ENCODE measurements around the gene PNMT.

The PNMT gene

GRCh38 chr17:39672522-39673334 is 4.5 kb downstream of the PNMT start:
- no peak for DNase-seq

- DNase-seq: no peak
Observed at GRCh38 chr17:39673335-39674081, 5.3 kb downstream of the PNMT start.

GRCh38 chr17:39674179-39674578 is 5.9 kb downstream of the PNMT start:
- DNase-seq: no peak

GRCh38 chr17:39674702-39675389 is 6.6 kb downstream of the PNMT start:
- DNase-seq: no peak

- no peak for DNase-seq
Observed at GRCh38 chr17:39675390-39676082, 7.3 kb downstream of the PNMT start.

- DNase-seq: no peak
Observed at GRCh38 chr17:39676198-39676819, 8.1 kb downstream of the PNMT start.

- DNase-seq: no peak
Observed at GRCh38 chr17:39677072-39677471, 8.8 kb downstream of the PNMT start.

GRCh38 chr17:39677542-39678339 is 9.5 kb downstream of the PNMT start:
- DNase-seq: no peak

- DNase-seq: no peak
Observed at GRCh38 chr17:39678340-39679116, 10.3 kb downstream of the PNMT start.

GRCh38 chr17:39679521-39680192 is 11.4 kb downstream of the PNMT start:
- DNase-seq: no peak

GRCh38 chr17:39683295-39683939 is 15.2 kb downstream of the PNMT start:
- DNase-seq: no peak

GRCh38 chr17:39684369-39685192 is 16.3 kb downstream of the PNMT start:
- no peak for DNase-seq

GRCh38 chr17:39687101-39687545 is 18.9 kb downstream of the PNMT start:
- no peak for DNase-seq

- DNase-seq: no peak
Observed at GRCh38 chr17:39687546-39688474, 19.6 kb downstream of the PNMT start, which contains the start of gene PGAP3. Gene PGAP3, minus strand, starts transcription at chr17:39688057. Its CDS starts 43 bp downstream, at chr17:39688014.

GRCh38 chr17:39688475-39688835 is 20.2 kb downstream of the PNMT start:
- no peak for DNase-seq

GRCh38 chr17:39688945-39689344 is 20.7 kb downstream of the PNMT start:
- DNase-seq: no peak

GRCh38 chr17:39694593-39694992 is 26.3 kb downstream of the PNMT start:
- DNase-seq: no peak

GRCh38 chr17:39695089-39695474 is 26.8 kb downstream of the PNMT start:
- DNase-seq: no peak
